A549 (cell line): ENCODE data around the gene SPOCK2. TPM values are rescaled to one million over a fixed set of nuclear protein-coding genes. Genes with fewer than 3 reads are reported as not detected.

Experiments used
- ATAC-seq, 2 experiments: fragments of 200-7000 bp in 1 of 2; fragments of >200 bp in 1 of 2; cut with Nextera tagmentation in 1 of 2; cut with Tn5 transposase in 1 of 2; 3 replicates each; pipeline versions ENCODE4 v1.8.0 to v1.9.1; 2018 to 2020; ENCODE audit warnings: mild to moderate bottlenecking in 1 of 2, moderate library complexity in 1 of 2
- CTCF ChIA-PET: fragments of 300-600 bp; sonication (Branson Sonifier 250); formaldehyde crosslinking; extraction: SDS; loops from one replicate; lab custom pipeline; 2021; ENCODE audit warnings: antibody characterized with exemption, inconsistent platforms; lab: Yijun Ruan, JAX
- POLR2A ChIA-PET: fragments of 350-600 bp; formaldehyde crosslinking; extraction: SDS; loops from one replicate; lab custom pipeline; 2021; ENCODE audit warnings: antibody characterized with exemption, inconsistent platforms; lab: Yijun Ruan, JAX
- DNase-seq, 2 experiments: peaks; one replicate each; pipeline versions ENCODE4 v3.0.0 to v3.0.0-alpha.2; 2011 to 2016; ENCODE audit warnings: low read depth in 1 of 2, low spot score in 1 of 2
- FAIRE-seq: peaks from 2 replicates; lab custom pipeline; 2011; peaks lifted over from hg19 to GRCh38; lab: Jason Lieb, UNC
- H3K27ac ChIP-seq, 2 experiments: fragments of >200 bp; sonication (Bioruptor Twin); formaldehyde crosslinking; 3 replicates each; pipeline ENCODE4 v1.5.1; 2016 to 2017
- H3K4me1 ChIP-seq: fragments of >200 bp; sonication (Bioruptor Twin); formaldehyde crosslinking; 3 replicates; pipeline ENCODE4 v1.6.1; 2016
- H3K4me2 ChIP-seq: fragments of >200 bp; sonication (Bioruptor Twin); formaldehyde crosslinking; 3 replicates; pipeline ENCODE4 v1.6.1; 2016
- H3K4me3 ChIP-seq: fragments of >200 bp; sonication (Bioruptor Twin); formaldehyde crosslinking; 3 replicates; pipeline ENCODE4 v1.5.1; 2016
- H3K9me3 ChIP-seq: fragments of >200 bp; sonication (Bioruptor Twin); formaldehyde crosslinking; 3 replicates; pipeline ENCODE4 v1.6.1; 2016
- ATOH8 ChIP-seq: fragments of 250-450 bp; sonication (Bioruptor Pico); IDR thresholded peaks from 2 replicates; pipeline ENCODE4 v1.5.0; 2020; ENCODE audit warnings: low read depth, mild to moderate bottlenecking, moderate library complexity
- CBX2 ChIP-seq: fragments of 200-600 bp; sonication (generic); IDR thresholded peaks from 2 replicates; pipeline ENCODE4 v1.6.1; 2016; ENCODE audit warnings: low read depth, mild to moderate bottlenecking, borderline replicate concordance
- CEBPB ChIP-seq, 2 experiments: fragments of >200 bp in 1 of 2; sonication (Bioruptor Twin) in 1 of 2; formaldehyde crosslinking in 1 of 2; IDR thresholded peaks; 2 replicates each; pipeline ENCODE4 v1.6.1; 2012 to 2016
- CHD2 ChIP-seq: fragments of 150-350 bp; IDR thresholded peaks from 2 replicates; pipeline ENCODE4 v1.6.1; 2014; ENCODE audit warnings: low read length; ENCODE audit not compliant: partially characterized antibody
- CHD4 ChIP-seq: fragments of 200-600 bp; sonication (generic); IDR thresholded peaks from 2 replicates; pipeline ENCODE4 v1.6.1; 2016; ENCODE audit warnings: antibody characterized with exemption, mild to moderate bottlenecking, borderline replicate concordance
- E2F6 ChIP-seq: IDR thresholded peaks from 2 replicates; pipeline ENCODE4 v1.6.1; 2012; ENCODE audit warnings: low read depth, borderline replicate concordance
- EHF ChIP-seq: fragments of 250-450 bp; sonication (Bioruptor Pico); IDR thresholded peaks from 2 replicates; pipeline ENCODE4 v1.5.0; 2020; ENCODE audit warnings: mild to moderate bottlenecking
- FOSL2 ChIP-seq, 2 experiments: fragments of 450-650 bp in 1 of 2; fragments of >200 bp in 1 of 2; sonication (Bioruptor Twin) in 1 of 2; formaldehyde crosslinking; IDR thresholded peaks; 2 replicates each; pipeline versions ENCODE4 v1.5.0 to v1.6.1; 2016 to 2020; ENCODE audit warnings: mild to moderate bottlenecking in 1 of 2, moderate library complexity in 1 of 2
- FOXS1 ChIP-seq: fragments of 250-450 bp; sonication (Bioruptor Pico); IDR thresholded peaks from 2 replicates; pipeline ENCODE4 v1.5.0; 2020; ENCODE audit warnings: mild to moderate bottlenecking, moderate library complexity
- GATA3 ChIP-seq: IDR thresholded peaks from 2 replicates; pipeline ENCODE4 v1.6.1; 2012; ENCODE audit warnings: borderline replicate concordance
- HES2 ChIP-seq: fragments of >200 bp; sonication (Bioruptor Twin); formaldehyde crosslinking; IDR thresholded peaks from 2 replicates; pipeline ENCODE4 v1.6.1; 2016
- HMGXB4 ChIP-seq: fragments of 250-450 bp; sonication (Bioruptor Pico); IDR thresholded peaks from 2 replicates; pipeline ENCODE4 v1.5.0; 2021; ENCODE audit warnings: mild to moderate bottlenecking, moderate library complexity, borderline replicate concordance
- JUNB ChIP-seq: fragments of >200 bp; sonication (Bioruptor Twin); formaldehyde crosslinking; IDR thresholded peaks from 2 replicates; pipeline ENCODE4 v1.6.1; 2016
- KDM1A ChIP-seq: fragments of 200-600 bp; sonication (generic); IDR thresholded peaks from 2 replicates; pipeline ENCODE4 v1.6.1; 2016; ENCODE audit warnings: low read depth, mild to moderate bottlenecking
- MYC ChIP-seq: IDR thresholded peaks from 2 replicates; pipeline ENCODE4 v1.6.1; 2012; ENCODE audit warnings: mild to moderate bottlenecking, inconsistent platforms, low read length, improper control_type of control experiment, borderline replicate concordance
- PBX3 ChIP-seq: IDR thresholded peaks from 2 replicates; pipeline ENCODE4 v1.6.1; 2012
- POLR2A ChIP-seq: IDR thresholded peaks from 2 replicates; pipeline ENCODE4 v1.6.1; 2012; ENCODE audit warnings: mild to moderate bottlenecking, low read length
- RAD21 ChIP-seq, 2 experiments: fragments of >200 bp in 1 of 2; sonication (Bioruptor Twin) in 1 of 2; formaldehyde crosslinking in 1 of 2; IDR thresholded peaks in 1 of 2; conservative IDR thresholded peaks in 1 of 2; 2 replicates in 1 of 2; 3 replicates in 1 of 2; pipeline ENCODE4 v1.6.1; 2012 to 2018; ENCODE audit warnings: inconsistent platforms in 1 of 2
- RARB ChIP-seq: fragments of 250-450 bp; sonication (Bioruptor Pico); IDR thresholded peaks from 2 replicates; pipeline ENCODE4 v1.8.0; 2021; ENCODE audit warnings: mild to moderate bottlenecking, moderate library complexity
- RCOR1 ChIP-seq: fragments of 150-350 bp; IDR thresholded peaks from 2 replicates; pipeline ENCODE4 v1.6.1; 2014; ENCODE audit warnings: antibody characterized with exemption, low read length, low read depth
- RFX5 ChIP-seq: fragments of 450-650 bp; IDR thresholded peaks from 2 replicates; pipeline ENCODE4 v1.7.1; 2014; ENCODE audit warnings: antibody characterized with exemption, mild to moderate bottlenecking, moderate library complexity
- USF2 ChIP-seq: fragments of 450-650 bp; IDR thresholded peaks from 2 replicates; pipeline ENCODE4 v1.6.1; 2014; ENCODE audit warnings: antibody characterized with exemption
- ZC3H11A ChIP-seq: fragments of 450-650 bp; IDR thresholded peaks from 2 replicates; pipeline ENCODE4 v1.6.1; 2014; ENCODE audit warnings: antibody characterized with exemption, mild to moderate bottlenecking
- ZFP36 ChIP-seq: fragments of 450-650 bp; IDR thresholded peaks from 2 replicates; pipeline ENCODE4 v1.6.1; 2014; ENCODE audit warnings: borderline replicate concordance; ENCODE audit not compliant: partially characterized antibody
- ZNF302 ChIP-seq: fragments of 250-450 bp; sonication (Bioruptor Pico); IDR thresholded peaks from 2 replicates; pipeline ENCODE4 v1.9.0; 2021; ENCODE audit warnings: inconsistent platforms, mild to moderate bottlenecking, moderate library complexity
- ZSCAN20 ChIP-seq: fragments of 250-450 bp; sonication (Bioruptor Pico); IDR thresholded peaks from 2 replicates; pipeline ENCODE4 v1.8.0; 2022; ENCODE audit warnings: mild to moderate bottlenecking, moderate library complexity
- WGBS: methylation state at CpG from one replicate; pipeline ENCODE4 v1.1.6; 2017; ENCODE audit errors: missing lambda C conversion rate; 5-methylcytosine and 5-hydroxymethylcytosine counted together
- polyA plus RNA-seq, 4 experiments: library from polyadenylated mRNA; depleted of rRNA in 3 of 4; stranded (reverse); fragments of >200 nt; fragmentation: RNase III in 1 of 4; extraction: RNeasy Plus Mini Kit Qiagen cat#74134 plus additional on column Dnase treatment in 1 of 4; gene quantifications; 2 replicates in 3 of 4; 3 replicates in 1 of 4; pipeline ENCODE4 v1.2.3, GENCODE V29; 2011 to 2017

SPOCK2 gene
- polyA plus RNA-seq, 2 of the 4 experiments (the other 2 are of a cell fraction), result 0.52 to 0.67 TPM

GRCh38 chr10:72122221-72122620, 33.9 kb upstream of the SPOCK2 start:
- POLR2A ChIA-PET, result interaction anchor here (0.6 to 0.9 kb wide), 2 partner anchors 151 to 942 kb away, joined by 6 to 7 read pairs; no protein-coding TSS in a partner anchor

GRCh38 chr10:72121389-72121788, 33.0 kb upstream of the SPOCK2 start:
- ChIA-PET CTCF (interaction anchor here (0.7 to 2.4 kb wide), 3 partner anchors 13 to 226 kb away, joined by 3 to 10 read pairs (median 3); no protein-coding TSS in a partner anchor), POLR2A (no interaction called here)
- FAIRE-seq (no peak), DNase-seq (no peak), ATAC-seq (no peak)
- WGBS, result 93% methylated on average over 1 of the region's 1 CpG
- Histone ChIP-seq H3K4me2 (no peak overlapping the region), H3K4me1 (peaks cover 23% of the 10 kb centered on the region; the same call in 2 of the 3 replicates), H3K27ac (no peak overlapping the region), H3K4me3 (no peak overlapping the region), H3K9me3 (peaks cover 6% of the 10 kb centered on the region; the same call in 2 of the 3 replicates)
- TF ChIP-seq HES2, result no peak
- no peak for TF ChIP-seq POLR2A
- no peak for TF ChIP-seq EHF (CRISPR knock-in tag)
- no peak for TF ChIP-seq FOXS1 (CRISPR knock-in tag)
- TF ChIP-seq KDM1A, result no peak
- TF ChIP-seq HMGXB4 (CRISPR knock-in tag), result no peak
- TF ChIP-seq ZSCAN20, result no peak
- no peak for TF ChIP-seq ATOH8 (CRISPR knock-in tag)
- TF ChIP-seq PBX3, result no peak
- no peak for TF ChIP-seq RCOR1
- no peak for TF ChIP-seq CEBPB (IDR thresholded peaks at IDR 0.05)
- no peak for TF ChIP-seq CHD4

More at GRCh38 chr10:72122221-72122620, 33.9 kb upstream of the SPOCK2 start:
- ATAC-seq (no peak), DNase-seq (no peak), FAIRE-seq (no peak)
- H3K9me3 ChIP-seq, result no peaks in the 10 kb centered on the region
- H3K27ac ChIP-seq, result no peak overlapping the region
- no peak overlapping the region for H3K4me3 ChIP-seq
- CTCF ChIA-PET, result interaction anchor here (0.8 to 2.4 kb wide), 7 partner anchors 10 to 227 kb away, joined by 3 to 10 read pairs (median 3); no protein-coding TSS in a partner anchor
- peaks cover 32% of the 10 kb centered on the region; the same call in 2 of the 3 replicates for H3K4me1 ChIP-seq
- no peak for TF ChIP-seq USF2
- no peak for TF ChIP-seq ZNF302 (CRISPR knock-in tag)
- TF ChIP-seq RARB, result no peak
- no peak for TF ChIP-seq HES2
- TF ChIP-seq MYC, result no peak
- no peak for TF ChIP-seq HMGXB4 (CRISPR knock-in tag)
- TF ChIP-seq ATOH8 (CRISPR knock-in tag), result no peak
- TF ChIP-seq ZC3H11A, result no peak
- no peak for TF ChIP-seq GATA3
- no peak for TF ChIP-seq CHD2
- no peak for TF ChIP-seq RCOR1
- TF ChIP-seq JUNB, result no peak
- no peak for TF ChIP-seq CBX2
- TF ChIP-seq ZFP36, result no peak
- no peak for TF ChIP-seq POLR2A
- TF ChIP-seq RFX5, result no peak
- TF ChIP-seq E2F6, result no peak
- TF ChIP-seq RAD21 (conservative IDR thresholded peaks at IDR 0.05 in 1 of 2, IDR thresholded peaks at IDR 0.05 in 1 of 2), result no peak
- no peak for TF ChIP-seq EHF (CRISPR knock-in tag)
- no peak for TF ChIP-seq FOSL2 (IDR thresholded peaks at IDR 0.05)
- TF ChIP-seq FOSL2 (CRISPR knock-in tag; IDR thresholded peaks at IDR 0.05), result no peak
- 96% methylated on average over 4 of the region's 4 CpGs for WGBS
- H3K4me2 ChIP-seq, result no peak overlapping the region
